Hematopoietic multipotent progenitor cell treated with erythropoietin and hydrocortisone succinate and interleukin-3 and kit ligand, for 6 days (in vitro differentiated cells): ENCODE measurements around the gene BORCS5.

Experiments
- DNase-seq: peaks from one replicate; pipeline ENCODE4 v3.0.0-alpha.2; 2015

BORCS5 gene

GRCh38 chr12:12436831-12437345 lies 80.0 kb downstream of the BORCS5 start:
- DNase-seq = no peak

DNA sequence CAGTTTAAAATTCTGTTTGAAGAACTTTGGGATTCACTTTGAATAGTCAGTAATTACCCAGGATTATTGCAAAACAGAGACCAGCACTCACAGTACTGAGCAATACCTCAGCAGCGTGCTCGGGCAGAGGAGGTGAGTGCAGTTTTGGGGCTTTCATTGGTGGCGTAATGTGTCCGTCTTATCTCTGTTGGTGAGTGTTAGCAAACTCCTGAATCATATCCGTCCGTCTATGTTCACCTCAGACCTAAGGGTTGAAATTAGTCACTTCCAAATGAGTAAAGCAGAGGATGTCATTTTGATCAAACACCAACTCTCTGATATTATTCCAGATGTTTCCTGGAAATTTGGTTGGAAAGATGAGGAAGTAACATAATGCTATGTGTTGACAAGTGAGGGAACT lies 82.8 kb downstream of the BORCS5 start:
- DNase-seq = peak; percentile 67

GRCh38 chr12:12440784-12441428 lies 84.0 kb downstream of the BORCS5 start:
- no peak for DNase-seq

DNA sequence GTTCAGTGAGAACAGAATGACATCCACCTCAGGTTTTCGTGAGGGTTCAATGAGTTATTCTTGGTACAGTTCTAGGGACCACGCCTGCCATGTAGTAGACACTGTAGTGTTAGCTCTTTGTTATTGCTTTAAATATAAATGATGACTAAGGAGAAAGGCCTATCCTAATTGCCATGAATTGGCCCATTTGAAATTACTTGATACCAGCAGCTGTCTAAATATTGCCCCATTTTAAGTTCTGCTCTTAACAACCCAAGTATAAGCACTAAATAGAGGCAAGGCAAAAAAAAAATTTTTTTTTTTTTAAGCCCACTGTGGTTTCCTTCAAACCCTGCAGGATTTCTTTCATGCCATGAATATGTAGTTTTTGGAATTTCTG lies 84.5 kb downstream of the BORCS5 start:
- DNase-seq = peak; percentile 18

DNA sequence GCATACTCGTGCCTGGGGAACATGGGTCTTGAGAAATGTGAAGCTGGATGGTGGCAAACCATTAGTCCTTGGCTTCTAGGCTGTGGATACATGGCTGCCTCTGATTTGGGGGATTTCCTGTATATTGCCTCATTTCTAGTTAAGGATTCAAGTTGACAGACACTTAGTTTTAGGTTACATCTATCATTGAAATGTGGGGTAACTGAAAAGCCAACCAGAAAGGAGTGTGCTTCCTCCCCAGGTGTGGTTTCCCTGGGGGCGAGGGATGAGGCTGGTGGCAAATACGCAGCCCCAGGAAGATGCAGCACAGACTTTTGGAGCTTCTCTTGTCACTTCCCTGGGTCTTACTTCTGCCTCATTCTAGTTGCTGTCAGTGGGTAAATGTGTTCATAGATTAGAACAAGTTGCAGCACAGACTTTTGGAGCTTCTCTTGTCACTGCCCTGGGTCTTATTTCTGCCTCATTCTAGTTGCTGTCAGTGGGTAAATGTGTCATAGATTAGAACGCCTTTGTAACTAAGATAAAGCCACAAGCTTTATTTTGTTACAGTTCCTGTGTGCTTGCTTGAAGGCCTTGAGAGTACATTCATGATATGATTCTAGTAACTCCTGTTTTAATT lies 85.1 kb downstream of the BORCS5 start:
- DNase-seq = peak; percentile 95

GRCh38 chr12:12442548-12443071 lies 85.7 kb downstream of the BORCS5 start:
- DNase-seq = peak; percentile 79

DNA sequence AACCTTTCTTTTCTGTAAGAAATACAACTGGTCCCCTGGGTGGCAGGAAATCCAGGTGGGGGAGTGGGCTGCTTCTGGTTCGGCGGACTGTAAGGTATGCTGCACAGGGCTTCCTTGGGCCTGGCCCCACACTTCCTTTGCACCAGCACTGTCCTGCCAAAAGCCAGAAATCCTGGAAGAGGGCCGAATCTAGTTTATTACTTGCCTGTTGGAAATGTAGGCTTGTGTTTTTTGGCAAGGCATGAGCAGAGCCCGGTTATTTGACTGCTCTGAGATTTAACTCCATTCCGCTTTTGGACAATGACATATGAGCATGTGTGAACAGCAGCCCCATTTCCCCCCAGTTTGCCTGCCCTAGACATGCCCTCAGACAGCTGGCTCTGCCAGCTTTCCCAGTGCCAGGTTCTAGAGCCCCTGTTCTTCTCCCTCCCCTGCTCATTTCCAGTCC lies 86.6 kb downstream of the BORCS5 start:
- no peak for DNase-seq

DNA sequence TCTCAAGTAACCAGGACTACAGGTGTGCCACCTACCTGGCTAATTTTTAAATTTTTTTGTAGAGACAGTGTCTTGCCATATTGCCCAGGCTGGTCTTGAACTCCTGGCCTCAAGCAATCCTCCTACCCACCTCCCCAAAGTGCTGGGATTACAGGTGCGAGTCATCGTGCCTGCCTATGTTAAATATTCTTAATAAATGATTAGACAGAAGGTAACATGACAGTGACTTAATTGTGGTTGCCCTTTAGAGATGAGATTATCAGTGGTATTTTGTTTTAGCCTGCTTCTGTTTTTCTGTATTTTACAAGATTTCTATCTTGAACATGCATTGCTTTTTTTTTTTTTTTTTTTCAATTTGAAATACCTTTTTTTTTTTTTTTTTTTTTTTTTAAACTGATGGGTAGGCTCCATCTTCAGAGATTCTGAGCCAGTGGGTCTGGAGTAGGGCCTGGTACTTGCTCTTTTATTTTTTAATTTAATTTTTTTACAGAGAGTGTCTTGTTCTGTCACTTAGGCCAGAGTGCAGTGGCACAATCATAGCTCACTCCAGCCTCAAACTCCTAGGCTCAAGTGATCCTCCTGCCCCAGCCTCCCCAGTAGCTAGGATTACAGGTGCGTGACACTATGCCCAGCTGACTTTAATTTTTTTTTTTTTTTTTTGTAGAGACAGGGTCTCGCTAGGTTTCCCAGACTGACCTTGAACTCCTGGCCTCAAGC lies 88.4 kb downstream of the BORCS5 start:
- DNase-seq = peak; percentile 34

- DNase-seq = no peak
These were observed 89.0 kb downstream of the BORCS5 start for GRCh38 chr12:12445882-12446181.

DNA sequence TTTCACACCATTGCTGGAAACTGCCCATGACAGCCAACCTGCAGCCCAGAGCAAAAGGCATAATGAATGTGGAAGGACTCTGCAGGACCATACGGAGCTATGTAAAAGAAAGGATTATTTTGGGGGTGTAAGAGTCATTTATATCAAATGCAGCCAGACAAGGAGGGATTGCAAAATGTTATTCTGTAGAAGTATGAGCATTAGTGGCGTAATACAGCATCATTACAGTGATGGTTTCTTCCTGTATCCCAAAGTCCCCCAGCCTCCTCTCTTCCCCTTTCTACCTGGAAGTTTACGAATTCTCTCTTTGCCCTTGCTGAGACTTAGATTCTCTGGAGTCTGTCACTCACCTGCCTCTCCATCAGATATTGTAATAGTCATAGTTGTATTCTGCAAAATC lies 89.9 kb downstream of the BORCS5 start:
- DNase-seq = no peak

DNA sequence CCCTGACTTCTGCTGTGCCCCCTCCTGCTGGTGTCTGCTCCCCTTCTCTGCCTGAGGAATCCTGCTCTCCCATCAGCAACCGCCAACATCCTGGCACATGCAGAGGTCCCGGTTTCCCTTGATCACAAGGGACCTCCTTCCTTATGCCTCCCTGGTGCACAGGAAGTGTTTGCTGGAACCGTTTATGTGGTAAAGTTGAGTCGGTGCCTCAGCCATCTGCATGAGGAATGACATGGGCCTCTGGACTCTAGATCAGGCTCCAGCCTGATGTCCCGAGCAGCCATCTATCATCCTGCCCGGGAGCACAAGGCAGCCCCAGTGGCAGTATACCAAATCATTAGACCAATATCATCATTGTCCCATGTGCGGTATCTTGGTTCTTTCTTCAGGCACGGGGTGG lies 90.4 kb downstream of the BORCS5 start:
- DNase-seq = no peak

GRCh38 chr12:12447837-12448236 lies 91.0 kb downstream of the BORCS5 start:
- DNase-seq = no peak

- DNase-seq = peak; percentile 69
These were observed 92.7 kb downstream of the BORCS5 start for GRCh38 chr12:12449533-12450025.

- no peak for DNase-seq
These were observed 93.2 kb downstream of the BORCS5 start for GRCh38 chr12:12450043-12450471.

DNA sequence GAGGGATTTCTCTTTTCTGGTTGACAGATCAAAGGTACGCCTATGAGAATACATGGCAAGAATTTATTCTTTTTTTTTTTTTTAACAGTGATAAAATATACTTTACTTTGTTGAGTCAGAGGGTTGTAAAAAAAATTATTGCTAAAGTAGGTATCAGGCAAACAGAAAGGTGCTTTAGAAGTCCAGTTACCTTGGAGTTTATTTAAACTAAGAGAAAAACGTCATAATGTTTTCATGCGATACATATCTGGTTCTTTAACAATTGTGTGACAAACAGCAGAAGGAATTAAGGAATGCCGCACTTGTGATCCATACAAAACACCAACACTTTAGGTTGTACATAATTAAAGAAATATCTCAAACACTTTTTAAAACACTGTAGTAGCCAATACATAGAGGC lies 94.2 kb downstream of the BORCS5 start:
- DNase-seq = no peak

GRCh38 chr12:12452326-12452902 lies 95.5 kb downstream of the BORCS5 start:
- DNase-seq = no peak

DNA sequence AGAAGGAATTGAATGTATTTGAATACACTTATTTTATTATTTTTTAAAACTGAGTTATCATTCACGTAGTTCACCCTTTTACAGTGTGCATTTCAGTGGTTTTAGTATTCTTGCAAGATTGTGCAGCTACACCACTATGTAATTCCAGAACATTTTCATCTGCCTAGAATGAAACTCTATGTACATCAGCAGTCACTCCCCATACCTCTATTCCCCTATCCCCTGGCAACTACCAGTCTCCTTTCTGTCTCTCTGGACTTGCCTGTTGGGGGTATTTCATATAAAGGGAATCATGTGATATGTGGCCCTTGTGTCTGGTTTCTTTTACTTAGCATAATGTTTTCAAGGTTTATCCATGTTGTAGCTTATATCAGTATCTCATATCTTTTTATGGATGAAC lies 96.8 kb downstream of the BORCS5 start:
- no peak for DNase-seq

GRCh38 chr12:12454315-12454714 lies 97.4 kb downstream of the BORCS5 start:
- no peak for DNase-seq

GRCh38 chr12:12456637-12457036 lies 99.8 kb downstream of the BORCS5 start:
- DNase-seq = peak; percentile 28

DNA sequence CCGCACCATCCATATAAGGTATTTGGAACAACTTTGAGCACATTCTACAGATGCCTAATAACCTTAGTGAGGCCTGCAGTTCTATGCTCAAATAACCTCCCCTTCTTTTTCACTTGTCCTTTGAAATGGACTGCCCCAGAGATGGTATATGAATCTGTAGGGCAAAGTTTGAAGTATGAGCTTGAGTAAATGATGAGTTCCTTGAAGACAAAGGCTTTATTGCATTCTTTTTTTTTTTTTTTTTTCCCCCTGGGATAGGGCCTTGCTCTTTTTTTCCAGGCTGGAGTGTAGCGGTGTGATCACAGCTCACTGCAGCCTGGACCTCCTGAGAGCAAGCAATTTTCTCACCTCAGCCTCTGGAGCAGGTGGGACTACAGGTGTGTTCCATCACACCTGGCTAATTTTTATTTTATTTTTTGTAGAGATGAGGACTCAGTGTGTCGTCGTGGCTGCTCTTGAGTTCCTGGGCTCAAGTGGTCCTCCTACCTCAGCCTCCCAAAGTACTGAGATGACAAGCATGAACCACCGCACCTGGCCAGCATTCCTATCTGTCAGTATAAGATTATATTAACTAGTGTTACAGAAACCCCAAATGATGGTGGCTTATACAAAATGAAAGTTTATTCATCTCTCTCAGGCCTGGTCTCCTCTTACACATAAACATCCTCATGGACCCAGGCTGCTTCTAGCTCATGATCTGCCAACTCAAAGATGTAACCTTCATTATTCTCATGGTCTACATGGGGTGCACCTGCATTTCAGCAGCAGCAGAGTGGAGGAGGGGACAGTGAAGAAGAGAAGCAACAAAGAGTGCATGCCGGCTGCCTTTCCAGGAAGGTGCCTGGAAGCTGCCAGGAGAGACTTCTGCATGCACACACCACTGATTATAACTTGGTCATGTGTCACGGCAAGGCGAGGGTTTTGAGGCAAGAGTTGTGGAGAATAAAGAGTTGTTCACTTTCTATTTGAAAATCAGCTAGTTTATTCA lies 104.4 kb downstream of the BORCS5 start:
- DNase-seq = no peak

DNA sequence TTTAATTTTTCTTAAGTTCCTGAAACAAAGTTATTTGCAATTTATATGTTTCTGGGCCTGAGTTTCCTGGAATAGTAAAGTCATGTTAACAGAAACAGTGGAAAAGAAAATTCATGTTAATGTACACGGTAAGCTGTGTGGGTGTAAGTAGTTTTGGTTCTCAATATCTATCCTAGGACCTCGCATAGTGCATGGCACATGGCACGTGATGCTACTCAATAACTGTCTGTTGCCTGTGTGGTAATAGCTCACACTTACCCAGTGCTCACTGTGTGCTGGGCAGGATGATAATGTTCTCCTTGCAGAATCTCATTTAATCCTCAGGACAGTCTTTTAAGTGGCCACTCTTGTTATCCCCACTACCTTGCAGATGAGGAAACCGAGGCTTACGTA lies 105.0 kb downstream of the BORCS5 start:
- DNase-seq = no peak

- no peak for DNase-seq
These were observed 108.6 kb downstream of the BORCS5 start for GRCh38 chr12:12465522-12465921.
